Central memory CD4-positive, alpha-beta T cell (primary cell): ENCODE results near the gene CDK5RAP3.
"Not testable (repeated sequence)": the region's sequence is repeated elsewhere in the genome, so short reads cannot be mapped to it uniquely, and the experiment has no call there.

Experiments
- DNase-seq: peaks from one replicate; pipeline ENCODE4 v3.0.0; 2022
- total RNA-seq, 3 experiments: gene quantifications; one replicate each; lab custom pipeline; 2026; lab: John Stamatoyannopoulos, UW

Gene CDK5RAP3, protein sequence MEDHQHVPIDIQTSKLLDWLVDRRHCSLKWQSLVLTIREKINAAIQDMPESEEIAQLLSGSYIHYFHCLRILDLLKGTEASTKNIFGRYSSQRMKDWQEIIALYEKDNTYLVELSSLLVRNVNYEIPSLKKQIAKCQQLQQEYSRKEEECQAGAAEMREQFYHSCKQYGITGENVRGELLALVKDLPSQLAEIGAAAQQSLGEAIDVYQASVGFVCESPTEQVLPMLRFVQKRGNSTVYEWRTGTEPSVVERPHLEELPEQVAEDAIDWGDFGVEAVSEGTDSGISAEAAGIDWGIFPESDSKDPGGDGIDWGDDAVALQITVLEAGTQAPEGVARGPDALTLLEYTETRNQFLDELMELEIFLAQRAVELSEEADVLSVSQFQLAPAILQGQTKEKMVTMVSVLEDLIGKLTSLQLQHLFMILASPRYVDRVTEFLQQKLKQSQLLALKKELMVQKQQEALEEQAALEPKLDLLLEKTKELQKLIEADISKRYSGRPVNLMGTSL
- 11.4 to 43.6 (median 25.6) reads per million in 3 experiments for total RNA-seq

DNA sequence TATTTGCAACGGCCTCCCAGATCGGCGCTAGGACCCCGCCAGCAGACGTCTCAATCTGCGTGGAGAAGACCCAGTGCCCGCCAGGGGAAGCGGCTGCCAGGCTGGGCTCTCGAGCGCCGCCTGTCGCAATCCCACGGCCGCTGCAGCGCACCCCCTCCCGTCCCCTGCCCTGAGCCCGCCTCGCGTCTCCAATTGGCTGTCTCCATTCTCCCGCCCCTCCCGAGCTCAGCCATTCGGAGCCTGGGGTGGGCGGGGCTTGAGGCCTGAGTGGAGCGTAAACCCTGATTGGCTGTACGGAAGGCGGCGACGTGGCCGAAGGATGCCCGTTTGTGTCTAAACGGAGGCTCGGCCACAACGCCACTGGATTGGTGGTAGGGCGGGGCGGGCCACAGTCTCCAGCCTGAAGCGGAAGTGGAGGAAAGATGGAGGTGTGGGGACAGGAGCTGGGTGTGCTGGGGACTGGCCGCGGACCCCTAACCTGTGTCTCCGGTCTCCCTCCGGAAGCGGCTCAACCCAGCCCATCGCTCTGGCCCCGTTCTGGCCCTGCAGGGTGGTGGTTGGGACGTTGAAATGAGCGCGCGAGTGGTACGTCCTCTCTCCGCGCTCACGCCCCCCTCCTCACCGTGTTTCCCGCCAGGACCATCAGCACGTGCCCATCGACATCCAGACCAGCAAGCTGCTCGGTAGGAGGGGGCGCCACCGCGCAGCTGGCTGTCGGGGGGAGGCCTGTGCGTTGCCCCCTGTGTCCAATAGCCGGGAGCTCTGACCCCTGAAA, at the start of gene CDK5RAP3:
Gene CDK5RAP3 (plus strand): TSS at position 389 of the 775 bp plus-strand sequence. CDS start 34 bp downstream, at position 423.
- peak; percentile 96 for DNase-seq

DNA sequence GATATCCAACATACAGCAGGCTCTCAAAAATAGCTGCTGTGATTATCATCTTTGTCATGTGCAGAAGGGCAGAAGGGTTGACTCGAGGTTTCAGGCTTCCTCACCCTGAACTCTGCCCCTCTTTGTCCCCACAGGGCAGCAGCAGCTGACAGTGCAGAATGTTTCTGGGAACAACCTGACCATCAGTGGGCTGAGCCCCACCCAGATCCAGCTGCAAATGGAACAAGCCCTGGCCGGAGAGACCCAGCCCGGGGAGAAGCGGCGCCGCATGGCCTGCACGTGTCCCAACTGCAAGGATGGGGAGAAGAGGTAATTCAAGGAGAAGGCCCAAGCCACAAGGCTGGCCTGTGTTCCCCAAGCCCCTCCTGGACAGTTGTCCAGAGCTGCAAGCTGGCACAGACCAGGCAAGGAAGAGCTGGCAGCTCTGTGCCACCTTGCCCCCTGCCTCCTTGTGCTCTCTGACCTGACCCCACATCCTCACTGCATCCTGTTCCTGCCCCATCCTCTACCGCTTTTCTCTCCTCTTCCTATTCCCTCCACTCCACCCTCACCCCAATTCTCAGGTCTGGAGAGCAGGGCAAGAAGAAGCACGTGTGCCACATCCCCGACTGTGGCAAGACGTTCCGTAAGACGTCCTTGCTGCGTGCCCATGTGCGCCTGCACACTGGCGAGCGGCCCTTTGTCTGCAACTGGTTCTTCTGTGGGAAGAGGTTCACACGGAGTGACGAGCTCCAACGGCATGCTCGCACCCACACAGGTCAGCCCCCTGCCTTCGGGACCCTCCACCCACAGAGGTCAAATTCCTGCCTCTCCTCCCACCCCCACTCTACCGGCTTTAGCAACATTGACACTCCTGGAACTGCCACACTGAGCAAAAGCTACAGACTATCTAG, 45.9 kb upstream of the CDK5RAP3 start:
- DNase-seq: no peak

DNA sequence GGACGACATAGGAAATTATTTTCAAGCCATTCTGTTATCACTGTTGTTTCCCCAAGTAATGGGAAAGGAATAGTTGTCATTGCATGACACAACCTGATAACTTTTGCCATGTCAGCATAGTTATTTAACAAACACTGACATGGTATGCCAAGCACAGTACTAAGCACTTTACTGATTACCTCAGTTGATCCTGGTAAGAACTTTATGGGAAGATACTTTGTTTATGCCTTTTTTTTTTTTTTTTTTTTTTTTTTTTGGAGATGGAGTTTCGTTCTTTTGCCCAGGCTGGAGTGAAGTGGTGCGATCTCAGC, 45.3 kb upstream of the CDK5RAP3 start:
- DNase-seq: no peak

DNA sequence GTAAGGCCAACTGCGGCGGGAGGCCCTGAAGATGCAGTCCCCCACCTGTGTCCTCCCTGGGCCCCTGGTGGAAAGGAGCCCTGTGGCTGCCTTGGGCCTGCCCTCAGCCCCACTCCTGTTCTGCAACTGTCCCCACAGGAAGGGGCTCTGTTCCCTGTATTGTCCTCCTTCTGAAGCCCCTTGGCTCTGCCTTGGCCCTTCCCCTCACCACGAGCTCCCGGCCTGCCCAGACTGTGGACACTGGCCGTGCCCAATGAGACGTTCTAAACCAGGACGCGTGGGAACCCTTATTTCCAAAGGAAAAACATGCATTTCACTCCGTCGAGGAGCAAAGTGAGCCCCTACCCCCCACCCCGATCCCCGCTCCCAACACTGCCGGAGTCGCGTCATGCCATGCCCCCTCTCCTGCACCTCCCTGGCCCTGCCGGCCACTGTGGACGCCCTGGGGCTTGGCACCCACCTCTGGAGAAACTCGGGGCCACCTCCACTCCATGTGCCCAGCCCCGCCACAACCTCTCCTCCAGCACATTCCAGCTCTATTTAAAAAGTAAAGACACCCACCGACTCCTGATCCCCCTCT, 43.0 kb upstream of the CDK5RAP3 start:
- DNase-seq: no peak

DNA sequence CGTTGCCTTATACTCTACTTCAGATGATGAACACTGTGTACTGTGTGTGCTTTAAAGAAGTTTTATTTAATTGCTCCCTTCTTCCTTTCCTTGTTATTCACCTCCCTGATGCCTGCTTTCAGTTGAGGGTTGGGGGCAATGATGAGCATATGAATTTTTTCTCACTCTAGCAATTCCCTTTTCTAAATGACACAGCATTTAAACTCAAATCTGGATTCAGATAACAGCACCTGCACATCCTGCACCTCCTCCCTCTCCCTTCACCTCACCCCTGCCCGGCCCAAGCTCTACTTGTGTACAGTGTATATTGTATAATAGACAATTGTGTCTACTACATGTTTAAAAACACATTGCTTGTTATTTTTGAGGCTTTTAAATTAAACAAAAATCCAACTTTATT, 42.5 kb upstream of the CDK5RAP3 start:
- DNase-seq: no peak

DNA sequence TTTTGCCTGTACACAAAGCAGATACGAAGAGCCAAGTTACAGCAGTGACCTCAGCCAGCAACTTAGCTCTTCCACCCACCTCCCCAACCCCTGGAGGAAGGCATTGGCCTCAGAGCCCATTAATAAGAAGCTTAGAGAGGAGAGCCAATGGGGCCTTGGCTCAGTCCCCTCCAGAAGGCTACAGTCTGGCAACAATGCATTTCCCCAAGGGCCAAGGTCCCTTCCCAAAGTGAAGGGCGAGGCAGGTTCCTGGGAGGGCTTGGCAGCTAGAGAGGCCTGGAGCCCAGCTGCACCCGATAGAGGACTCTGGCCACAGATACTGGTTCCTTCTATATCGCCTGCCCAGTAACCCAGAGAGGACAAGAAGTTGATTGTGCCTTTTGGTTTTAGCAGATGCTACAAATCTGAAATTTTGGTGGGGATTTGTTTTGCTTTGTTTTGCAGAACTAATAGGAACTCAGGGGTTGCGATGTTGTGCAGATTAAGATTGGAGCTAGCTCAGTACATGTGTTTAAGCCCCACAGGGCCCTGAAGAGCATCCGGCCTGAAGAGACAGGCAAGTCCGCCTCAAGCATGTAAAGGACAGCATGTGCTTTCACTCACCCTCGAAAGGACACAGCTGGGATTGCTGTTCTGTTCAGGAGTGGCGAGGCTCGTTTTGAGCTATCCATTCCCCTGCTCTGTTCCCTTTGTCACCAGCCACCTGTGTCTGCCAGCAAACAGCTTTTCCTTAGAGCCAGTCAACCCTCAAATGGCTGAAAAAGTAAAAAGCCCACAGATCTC, 41.5 kb upstream of the CDK5RAP3 start:
- DNase-seq: no peak

DNA sequence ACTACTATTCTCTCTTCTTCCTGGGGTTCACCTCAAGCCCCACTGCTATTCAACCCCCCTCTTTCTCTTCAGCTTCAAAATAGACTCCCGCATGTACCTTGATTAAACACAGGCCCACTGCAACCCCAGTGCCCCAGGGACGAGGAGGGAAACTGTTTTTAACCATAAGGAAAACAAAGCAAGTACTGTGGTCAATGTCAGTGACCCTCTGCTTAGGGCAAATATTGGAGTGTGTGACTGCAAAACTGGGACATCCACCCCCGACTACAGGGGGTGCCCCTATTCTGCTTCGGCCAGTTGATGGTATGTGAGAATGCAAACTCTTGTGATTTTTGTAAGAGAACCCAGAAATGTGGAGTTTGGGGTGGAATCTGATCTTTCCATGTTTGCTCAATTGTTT, 39.1 kb upstream of the CDK5RAP3 start:
- no peak for DNase-seq

DNA sequence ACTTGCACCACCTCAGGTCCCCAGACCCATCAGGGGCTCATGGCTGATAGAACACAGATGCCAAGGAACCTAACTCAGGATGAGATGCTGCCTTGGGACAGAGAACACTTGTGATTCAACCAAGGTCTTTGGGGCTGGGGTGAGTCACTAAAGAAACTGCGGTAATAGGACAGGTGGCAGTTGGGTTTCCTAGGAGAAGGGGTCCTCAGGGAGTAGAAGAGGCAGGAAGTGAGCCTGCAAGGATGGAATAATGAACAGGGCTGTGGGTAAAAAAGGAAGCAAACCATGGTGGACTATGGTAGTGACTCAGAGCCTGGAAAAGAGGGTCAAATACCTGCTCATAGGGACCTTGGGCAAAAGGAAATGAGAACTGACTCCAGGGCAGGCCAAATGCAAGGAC, 36.1 kb upstream of the CDK5RAP3 start:
- DNase-seq: no peak

DNA sequence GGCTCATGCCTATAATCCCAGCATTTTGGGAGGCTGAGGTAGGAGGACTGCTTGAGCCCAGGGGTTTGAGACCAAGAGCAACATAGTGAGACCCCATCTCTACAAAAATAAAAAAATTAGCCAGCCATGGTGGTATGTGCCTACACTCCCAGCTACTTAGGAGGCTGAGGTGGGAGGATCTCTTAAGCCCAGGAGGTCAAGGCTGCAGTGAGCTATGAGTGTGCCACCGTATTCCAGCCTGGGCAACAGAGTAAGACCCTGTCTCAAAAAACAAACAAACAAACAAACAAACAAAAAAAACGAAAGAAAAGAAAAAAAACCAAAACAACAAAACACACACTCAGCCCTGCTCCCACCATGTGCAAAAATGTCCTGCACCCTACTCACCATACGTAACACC, 35.4 kb upstream of the CDK5RAP3 start:
- not testable (repeated sequence) for DNase-seq

DNA sequence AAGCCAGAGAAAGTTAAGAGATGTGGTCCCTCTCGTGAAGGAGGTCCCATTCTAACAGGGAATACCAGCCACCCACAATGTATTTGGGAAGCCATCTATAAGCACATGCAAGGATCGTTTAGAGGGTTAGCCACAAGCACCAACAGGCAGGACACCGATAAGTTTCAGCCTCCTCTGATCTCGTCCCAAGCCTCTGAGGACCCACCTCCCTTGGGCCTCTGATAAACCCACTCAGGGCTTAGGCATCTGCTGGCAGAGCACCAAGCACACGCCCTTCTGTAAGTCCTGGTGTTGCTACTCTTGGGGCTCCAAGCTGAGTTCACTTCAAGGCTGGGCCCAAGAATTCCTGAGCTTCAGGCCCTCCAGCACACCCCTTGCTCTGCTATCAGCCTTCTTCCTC, 35.0 kb upstream of the CDK5RAP3 start:
- no peak for DNase-seq

DNA sequence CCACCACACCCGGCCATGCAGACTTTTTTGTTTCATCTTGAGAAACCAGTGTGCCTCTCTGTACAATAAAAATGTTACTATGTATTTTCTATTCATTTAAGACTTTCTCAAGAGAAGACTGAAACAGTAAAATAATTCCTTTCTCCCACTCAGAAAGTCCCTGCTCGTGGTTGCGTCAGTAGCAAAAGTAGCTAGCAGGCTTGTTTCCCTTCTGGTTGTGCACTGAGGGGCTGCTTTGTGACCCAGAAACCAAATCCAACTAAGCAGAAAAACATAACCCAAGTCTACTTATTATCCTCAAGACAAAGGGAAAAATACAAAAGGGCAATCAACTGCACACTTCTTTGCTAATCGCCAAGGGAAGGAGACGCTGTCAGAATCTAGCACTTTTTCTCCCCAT, 33.0 kb upstream of the CDK5RAP3 start:
- DNase-seq: no peak

DNA sequence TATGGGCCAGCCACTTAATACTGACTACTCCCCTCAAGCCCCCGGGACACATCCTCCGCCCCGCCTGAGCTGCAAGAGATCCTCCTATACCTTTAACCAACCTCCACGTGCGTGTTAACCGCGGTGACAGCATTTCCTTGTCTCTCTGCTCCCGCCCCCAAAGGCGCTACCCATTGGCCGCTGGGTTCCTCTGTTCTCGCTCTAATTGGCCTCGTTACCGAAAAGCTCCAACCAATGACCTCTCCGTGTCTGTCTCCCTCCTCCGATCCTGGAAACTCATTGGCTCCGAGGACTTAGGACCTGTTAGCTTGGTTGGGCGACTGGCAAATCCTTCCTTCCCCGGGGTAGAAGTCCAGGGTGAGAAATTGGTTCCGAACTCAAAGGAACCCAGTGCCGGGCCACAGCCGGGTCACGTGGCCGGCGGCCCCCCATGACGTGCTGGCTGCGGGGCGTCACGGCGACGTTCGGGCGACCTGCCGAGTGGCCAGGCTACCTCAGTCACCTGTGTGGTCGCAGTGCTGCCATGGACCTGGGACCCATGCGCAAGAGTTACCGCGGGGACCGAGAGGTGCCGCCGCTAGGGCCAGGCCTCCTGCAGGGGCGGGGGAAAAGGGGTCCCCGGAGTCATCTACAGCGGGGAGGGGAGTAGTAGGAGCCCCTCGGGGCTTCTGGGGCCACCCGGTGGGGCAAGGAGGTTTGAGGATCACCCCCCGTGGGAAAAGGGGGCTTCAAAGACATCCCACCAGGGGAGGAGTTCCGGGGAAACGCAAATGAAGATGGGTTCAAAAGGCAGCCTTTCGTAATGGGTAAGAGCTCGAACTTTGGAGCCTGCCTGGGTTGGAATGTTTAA, 29.4 kb upstream of the CDK5RAP3 start, which contains the start of gene PNPO:
Gene PNPO (plus strand): TSS at position 326 of the 850 bp plus-strand sequence. CDS start 105 bp downstream, at position 431.
- DNase-seq: peak; percentile 96

DNA sequence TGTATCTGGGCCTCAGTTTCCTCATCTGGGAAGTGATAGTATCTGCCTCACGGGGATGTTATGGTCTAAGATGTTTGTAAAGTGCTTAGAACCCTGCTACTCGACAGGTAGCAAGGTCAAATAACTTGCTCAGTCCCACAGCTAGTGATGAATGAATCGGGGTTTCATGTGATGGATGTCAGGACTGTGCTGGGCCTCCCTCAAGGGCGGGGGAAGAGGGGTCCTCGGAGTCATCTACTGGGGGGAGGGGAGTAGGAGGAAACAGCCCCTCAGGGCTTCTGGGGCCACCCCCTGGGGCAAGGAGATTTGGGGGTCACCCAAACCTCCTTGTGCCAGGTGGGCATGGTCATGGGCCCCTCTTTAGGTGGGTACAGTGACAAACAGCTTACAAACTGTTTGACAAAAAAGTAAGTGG, 28.8 kb upstream of the CDK5RAP3 start:
- DNase-seq: no peak

DNA sequence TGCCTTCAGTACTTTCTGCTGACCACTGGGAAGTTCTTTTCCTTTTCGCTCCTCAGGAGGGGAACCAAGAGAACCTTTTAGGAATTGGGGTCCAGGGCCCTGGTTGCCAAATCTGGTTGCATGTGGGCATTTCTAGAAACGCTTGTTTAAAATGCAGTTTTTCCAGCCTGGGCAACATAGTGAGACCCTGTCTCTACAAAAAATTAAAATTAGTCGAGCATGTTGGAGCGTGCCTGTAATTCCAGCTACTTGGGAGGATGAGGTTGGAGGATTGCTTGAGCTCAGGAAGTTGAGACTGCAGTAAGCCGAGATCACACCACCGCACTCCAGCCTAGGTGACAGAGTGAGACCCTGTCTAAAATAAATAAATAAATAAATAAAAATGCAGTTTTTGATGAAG, 28.3 kb upstream of the CDK5RAP3 start:
- no peak for DNase-seq

DNA sequence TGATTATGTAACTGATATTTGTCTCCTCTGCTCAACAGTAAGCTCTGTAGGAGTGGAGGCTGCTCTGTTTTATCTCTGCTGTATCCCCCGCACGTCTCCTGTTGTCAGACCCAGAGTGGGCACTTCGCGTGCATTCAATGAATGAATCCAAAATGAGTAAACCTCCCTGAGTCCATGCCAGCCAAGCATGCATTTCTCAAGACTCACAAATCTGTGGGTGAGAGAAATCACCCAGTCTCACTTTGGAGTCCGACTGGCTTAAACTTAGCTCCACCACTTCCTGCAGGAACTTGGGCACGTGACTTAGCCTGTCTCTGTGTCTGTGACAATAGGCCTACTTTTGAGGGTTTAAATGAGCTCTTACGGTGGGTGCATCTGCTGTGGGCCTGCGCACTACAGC, 25.8 kb upstream of the CDK5RAP3 start:
- no peak for DNase-seq

DNA sequence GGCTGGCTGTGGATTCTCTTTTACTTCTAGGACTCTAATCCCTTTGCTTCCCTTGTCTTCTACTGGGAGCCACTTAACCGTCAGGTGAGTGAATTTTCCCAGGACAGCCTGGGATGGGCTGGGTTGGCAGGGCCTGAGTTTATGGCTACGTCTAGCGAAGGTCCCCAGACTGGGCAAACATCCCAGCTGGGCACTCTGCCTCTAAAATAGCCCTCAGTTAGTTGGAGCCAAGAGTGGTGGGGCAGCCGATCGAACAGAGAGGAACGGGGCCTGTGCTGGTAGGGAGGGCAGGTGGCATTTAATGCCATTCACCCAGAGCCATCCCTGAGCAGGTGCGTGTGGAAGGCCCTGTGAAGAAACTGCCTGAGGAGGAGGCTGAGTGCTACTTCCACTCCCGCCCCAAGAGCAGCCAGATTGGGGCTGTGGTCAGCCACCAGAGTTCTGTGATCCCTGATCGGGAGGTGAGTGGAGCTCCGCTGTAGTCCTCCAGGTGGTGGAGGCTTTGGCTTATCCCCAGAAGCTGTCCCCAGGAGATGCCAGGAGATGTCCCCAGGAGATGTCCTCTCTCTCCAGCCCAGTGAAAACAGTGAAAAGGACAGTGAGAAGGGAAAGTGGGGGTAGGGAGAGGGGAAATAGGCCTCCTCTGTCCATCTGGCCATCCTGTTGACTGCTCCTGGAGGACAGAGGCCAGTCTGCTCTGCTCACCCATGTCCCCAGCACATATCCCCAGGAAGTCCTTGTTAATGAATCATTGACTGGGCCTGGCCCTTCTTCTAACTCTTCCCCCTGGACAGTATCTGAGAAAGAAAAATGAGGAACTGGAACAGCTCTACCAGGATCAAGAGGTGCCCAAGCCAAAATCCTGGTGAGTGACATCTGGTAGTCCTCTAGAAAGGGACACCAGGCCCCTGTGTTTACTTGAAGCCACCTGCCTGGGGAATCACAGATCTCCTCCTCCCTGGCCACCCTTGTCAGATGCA, 25.1 kb upstream of the CDK5RAP3 start:
- DNase-seq: no peak

DNA sequence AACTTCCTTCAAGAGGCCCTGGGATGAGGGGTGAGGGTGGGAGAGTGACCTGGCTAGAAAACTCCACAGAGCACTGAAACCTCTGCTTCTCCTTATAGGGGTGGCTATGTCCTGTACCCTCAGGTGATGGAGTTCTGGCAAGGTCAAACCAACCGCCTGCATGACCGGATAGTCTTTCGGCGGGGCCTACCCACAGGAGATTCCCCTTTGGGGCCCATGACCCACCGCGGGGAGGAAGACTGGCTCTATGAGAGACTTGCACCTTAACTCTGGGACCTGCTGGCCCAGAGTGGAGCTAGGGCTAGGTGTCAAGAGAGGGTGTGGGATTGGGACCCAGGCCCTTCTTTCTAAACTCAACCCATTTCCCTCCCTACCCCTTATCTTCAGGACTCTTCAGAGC, 24.4 kb upstream of the CDK5RAP3 start:
- DNase-seq: no peak

DNA sequence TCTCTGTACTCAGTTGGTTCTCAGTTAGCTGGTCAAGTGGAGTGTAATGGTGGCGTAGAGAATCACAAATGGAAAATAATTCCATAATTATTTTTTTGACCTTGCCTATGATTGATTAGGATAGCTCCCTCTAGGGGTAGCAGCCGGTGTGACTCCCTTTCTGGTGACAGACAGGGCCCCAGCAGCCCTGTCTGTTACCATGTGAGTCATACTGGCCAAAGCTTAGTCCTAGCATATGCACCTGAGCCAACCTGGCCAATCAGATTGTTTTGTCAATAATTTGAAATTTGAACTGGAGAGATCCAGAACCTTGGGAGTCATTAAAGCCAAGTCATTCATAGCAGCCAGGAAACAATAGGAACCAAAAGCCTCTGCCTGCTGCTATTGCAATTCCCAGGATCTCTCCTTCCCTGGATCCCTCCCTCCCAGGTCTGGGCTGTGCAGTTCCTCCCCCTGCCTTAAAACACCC, 23.9 kb upstream of the CDK5RAP3 start:
- DNase-seq: peak; percentile 51

DNA sequence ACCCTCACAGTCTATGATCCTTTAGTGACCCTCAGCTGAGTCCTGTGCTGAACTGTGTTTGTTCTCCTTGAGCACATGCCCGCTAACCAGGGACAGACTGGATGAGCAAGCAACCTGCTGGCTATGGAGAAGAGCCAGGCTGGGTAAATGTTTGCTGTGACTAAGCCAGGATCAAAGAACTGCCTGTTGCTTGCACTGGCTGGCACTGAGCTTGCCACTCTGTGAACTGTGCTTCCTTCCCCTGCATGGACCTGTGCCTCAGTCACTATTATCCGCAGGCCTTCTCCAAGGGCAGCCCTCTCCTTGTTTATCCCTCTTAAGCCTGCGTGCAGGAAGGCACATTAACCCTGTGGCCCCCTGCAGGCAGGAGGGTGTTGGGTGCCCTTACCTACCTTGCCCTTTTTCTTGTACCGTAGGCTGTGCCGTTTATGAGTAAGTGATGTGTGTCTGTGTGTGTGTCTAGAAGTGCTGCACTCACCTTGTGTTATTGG, 22.2 kb upstream of the CDK5RAP3 start:
- DNase-seq: no peak
